Vagina (tissue), 2 donors: ENCODE results near the gene NDUFA5.

Experiments used
- CTCF ChIP-seq, 3 experiments: fragments of 450-650 bp in 2 of 3; fragments of 200-600 bp in 1 of 3; sonication (generic) in 1 of 3; IDR thresholded peaks; one replicate each; pipeline ENCODE4 v1.5.1; 2017 to 2019; ENCODE audit warnings: antibody characterized with exemption in 3 of 3, mild to moderate bottlenecking in 2 of 3, moderate library complexity in 2 of 3
- POLR2A ChIP-seq, 2 donors: fragments of 450-650 bp; IDR thresholded peaks; one replicate each; pipeline ENCODE4 v1.6.1; 2017; ENCODE audit warnings: antibody characterized with exemption in 2 of 2, mild to moderate bottlenecking in 2 of 2, moderate library complexity in 2 of 2
- POLR2AphosphoS5 ChIP-seq, 2 donors: sonication (generic); formaldehyde crosslinking; IDR thresholded peaks; one replicate each; pipeline ENCODE4 v1.9.0; 2017; ENCODE audit warnings: antibody characterized with exemption in 2 of 2, mild to moderate bottlenecking in 2 of 2, low read depth in 1 of 2; ENCODE audit not compliant: insufficient read depth in 1 of 2

- TF ChIP-seq CTCF (IDR thresholded peaks at IDR 0.05): no peak
- TF ChIP-seq POLR2A (IDR thresholded peaks at IDR 0.05): no peak
- no peak for TF ChIP-seq POLR2AphosphoS5 (IDR thresholded peaks at IDR 0.05; ENCODE audit: insufficient read depth in 1 of 2, low read depth in 1 of 2)
These were observed 26.2 kb upstream of the NDUFA5 start for GRCh38 chr7:123583821-123584220.
